Stomach (tissue), 9 donors: ENCODE data around the gene RAC3. TPM values are rescaled to one million over a fixed set of nuclear protein-coding genes. Genes with fewer than 3 reads are reported as not detected.

Source experiments
- DNase-seq, 2 donors: peaks; one replicate each; pipeline versions ENCODE4 v3.0.0 to v3.0.0-alpha.2; 2013 to 2019
- H3K27ac ChIP-seq, 5 donors: fragments of 200-600 bp in 4 of 5; sonication (generic) in 4 of 5; one replicate each; pipeline ENCODE4 v1.5.1; 2013 to 2019; ENCODE audit warnings: mild to moderate bottlenecking in 1 of 5, moderate library complexity in 1 of 5
- H3K27me3 ChIP-seq, 3 donors: fragments of 200-600 bp; sonication (generic); one replicate each; pipeline ENCODE4 v1.5.1; 2017 to 2019; ENCODE audit warnings: mixed run types in 1 of 3
- H3K36me3 ChIP-seq, 4 donors: fragments of 200-600 bp; sonication (generic); 1 replicate in 3 of 4; 2 replicates in 1 of 4; pipeline ENCODE4 v1.5.1; 2016 to 2019
- H3K4me1 ChIP-seq, 4 donors: fragments of 200-600 bp; sonication (generic); one replicate each; pipeline ENCODE4 v1.5.1; 2016 to 2019
- H3K4me3 ChIP-seq, 4 donors: fragments of 200-600 bp; sonication (generic) in 3 of 4; one replicate each; pipeline ENCODE4 v1.5.1; 2016 to 2019; ENCODE audit warnings: mild to moderate bottlenecking in 1 of 4
- H3K9me3 ChIP-seq, 4 donors: fragments of 200-600 bp; sonication (generic); one replicate each; pipeline ENCODE4 v1.5.1; 2016 to 2019
- EP300 ChIP-seq: sonication (generic); formaldehyde crosslinking; IDR thresholded peaks from one replicate; pipeline ENCODE4 v1.6.1; 2017; ENCODE audit warnings: antibody characterized with exemption
- POLR2A ChIP-seq, 4 donors: fragments of 450-650 bp; IDR thresholded peaks; one replicate each; pipeline ENCODE4 v1.6.1; 2016; ENCODE audit warnings: antibody characterized with exemption in 4 of 4, control low read depth in 2 of 4, mild to moderate bottlenecking in 1 of 4, moderate library complexity in 1 of 4
- POLR2AphosphoS5 ChIP-seq, 3 donors: sonication (generic); formaldehyde crosslinking; IDR thresholded peaks; one replicate each; pipeline ENCODE4 v1.6.1; 2016; ENCODE audit warnings: antibody characterized with exemption in 3 of 3
- WGBS, 5 donors: extraction: QIAGEN DNeasy Blood & Tissue Kit in 3 of 5; methylation state at CpG; one replicate each; pipeline versions ENCODE4 v1.1.5 to v1.1.7; 2013 to 2018; 5-methylcytosine and 5-hydroxymethylcytosine counted together
- intact Hi-C: fragments of 100-400 bp; cut with DNase I; formaldehyde crosslinking; loops from one replicate; pipeline ENCODE4 v1.15.1; 2023; ENCODE audit warnings: low total_unique reads
- polyA plus RNA-seq, 3 donors: library from polyadenylated mRNA; stranded (reverse); fragments of 200-250 nt; gene quantifications; one replicate each; pipeline ENCODE4 v1.2.3, GENCODE V29; 2013
- total RNA-seq, 5 donors: library from RNA; depleted of rRNA; stranded (reverse); fragments of >200 nt; gene quantifications; one replicate each; pipeline versions ENCODE4 v1.1.0 to v1.2.3, GENCODE V29; 2014 to 2016
- TF ChIP-seq, protein P1 (sequence below), 7 experiments: fragments of 450-650 bp in 4 of 7; fragments of 200-600 bp in 3 of 7; sonication (generic) in 3 of 7; IDR thresholded peaks; one replicate each; pipeline ENCODE4 v1.5.1; 2016 to 2019; ENCODE audit warnings: antibody characterized with exemption in 7 of 7, control low read depth in 2 of 7, mild to moderate bottlenecking in 1 of 7
- donor health status: healthy with polysubstance abuse.
- donor health status: Bipolar disorder and iron deficiency.
- donor health status: healthy.

RAC3 gene
- total and polyA plus RNA-seq, 8 donors: 1.2 to 24.8 (median 11.6) TPM; not detected in 1

DNA sequence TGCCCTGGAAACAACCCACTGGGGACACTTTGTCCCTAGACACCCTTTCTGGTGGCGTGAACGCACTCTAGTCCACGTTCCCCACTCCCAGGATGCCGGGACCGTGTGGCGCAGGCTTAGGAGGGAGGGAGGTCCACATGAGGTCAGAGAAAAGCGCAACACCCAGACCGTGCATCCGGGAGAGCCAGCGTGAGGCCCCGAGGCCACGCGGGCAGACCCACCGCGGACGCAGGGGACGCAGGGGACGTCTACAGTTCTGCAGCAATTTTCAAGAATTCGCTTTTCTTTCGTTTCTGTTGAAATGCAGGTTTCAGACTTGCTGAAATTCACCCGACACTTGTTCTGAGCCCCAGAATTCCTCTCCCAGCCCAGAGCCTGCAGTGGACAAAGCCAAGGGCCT is 15.4 kb downstream of the RAC3 start:
- DNase-seq: no peak
- H3K36me3 ChIP-seq: peaks cover 3 to 40% (median 35%) of the 10 kb centered on the region in 4 donors
- 89 to 93% (median 92%) methylated on average over 16 to 21 of the region's 21 CpGs for WGBS, 5 donors
- H3K27ac ChIP-seq: no peak overlapping the region
- intact Hi-C loops: no loop called here
- H3K27me3 ChIP-seq: no peaks in the 10 kb centered on the region
- no peaks in the 10 kb centered on the region for H3K9me3 ChIP-seq
- TF ChIP-seq POLR2A (IDR thresholded peaks at IDR 0.05) (no peak), POLR2AphosphoS5 (IDR thresholded peaks at IDR 0.05) (no peak), EP300 (no peak)
- TF ChIP-seq, protein P1, sequence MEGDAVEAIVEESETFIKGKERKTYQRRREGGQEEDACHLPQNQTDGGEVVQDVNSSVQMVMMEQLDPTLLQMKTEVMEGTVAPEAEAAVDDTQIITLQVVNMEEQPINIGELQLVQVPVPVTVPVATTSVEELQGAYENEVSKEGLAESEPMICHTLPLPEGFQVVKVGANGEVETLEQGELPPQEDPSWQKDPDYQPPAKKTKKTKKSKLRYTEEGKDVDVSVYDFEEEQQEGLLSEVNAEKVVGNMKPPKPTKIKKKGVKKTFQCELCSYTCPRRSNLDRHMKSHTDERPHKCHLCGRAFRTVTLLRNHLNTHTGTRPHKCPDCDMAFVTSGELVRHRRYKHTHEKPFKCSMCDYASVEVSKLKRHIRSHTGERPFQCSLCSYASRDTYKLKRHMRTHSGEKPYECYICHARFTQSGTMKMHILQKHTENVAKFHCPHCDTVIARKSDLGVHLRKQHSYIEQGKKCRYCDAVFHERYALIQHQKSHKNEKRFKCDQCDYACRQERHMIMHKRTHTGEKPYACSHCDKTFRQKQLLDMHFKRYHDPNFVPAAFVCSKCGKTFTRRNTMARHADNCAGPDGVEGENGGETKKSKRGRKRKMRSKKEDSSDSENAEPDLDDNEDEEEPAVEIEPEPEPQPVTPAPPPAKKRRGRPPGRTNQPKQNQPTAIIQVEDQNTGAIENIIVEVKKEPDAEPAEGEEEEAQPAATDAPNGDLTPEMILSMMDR (IDR thresholded peaks at IDR 0.05): no peak
- H3K4me3 ChIP-seq: no peak overlapping the region
- peaks cover 10 to 28% (median 22%) of the 10 kb centered on the region in 4 donors for H3K4me1 ChIP-seq

DNA sequence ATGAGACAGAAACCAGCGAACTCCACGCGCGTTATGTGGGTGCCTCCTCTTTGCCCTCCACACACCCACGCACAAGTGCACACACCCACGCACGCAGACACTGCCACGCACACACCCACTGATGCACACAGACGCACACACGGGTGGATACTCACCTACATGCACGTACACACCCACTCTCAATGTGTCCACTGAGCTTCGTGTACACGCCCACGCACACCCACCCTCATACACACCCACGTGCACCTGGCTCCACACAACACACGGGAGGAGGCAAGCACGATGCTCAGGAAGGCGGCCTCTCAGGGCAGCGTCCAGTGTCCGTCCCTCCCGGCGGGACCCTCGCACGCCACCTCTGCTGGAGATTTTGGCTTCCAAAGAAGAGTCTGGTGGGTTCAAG is 15.9 kb downstream of the RAC3 start:
- no peak overlapping the region for H3K4me3 ChIP-seq
- TF ChIP-seq POLR2A (IDR thresholded peaks at IDR 0.05): no peak
- TF ChIP-seq, protein P1 (IDR thresholded peaks at IDR 0.05): no peak
- no peak for DNase-seq
- no peak overlapping the region for H3K27ac ChIP-seq
- intact Hi-C loops: no loop called here
- peaks cover 3 to 40% (median 35%) of the 10 kb centered on the region in 4 donors for H3K36me3 ChIP-seq
- H3K4me1 ChIP-seq: peaks cover 12 to 31% (median 25%) of the 10 kb centered on the region in 4 donors
- WGBS, 5 donors: 84 to 94% (median 90%) methylated on average over 20 to 24 of the region's 24 CpGs
- H3K9me3 ChIP-seq: no peaks in the 10 kb centered on the region
- no peaks in the 10 kb centered on the region for H3K27me3 ChIP-seq

DNA sequence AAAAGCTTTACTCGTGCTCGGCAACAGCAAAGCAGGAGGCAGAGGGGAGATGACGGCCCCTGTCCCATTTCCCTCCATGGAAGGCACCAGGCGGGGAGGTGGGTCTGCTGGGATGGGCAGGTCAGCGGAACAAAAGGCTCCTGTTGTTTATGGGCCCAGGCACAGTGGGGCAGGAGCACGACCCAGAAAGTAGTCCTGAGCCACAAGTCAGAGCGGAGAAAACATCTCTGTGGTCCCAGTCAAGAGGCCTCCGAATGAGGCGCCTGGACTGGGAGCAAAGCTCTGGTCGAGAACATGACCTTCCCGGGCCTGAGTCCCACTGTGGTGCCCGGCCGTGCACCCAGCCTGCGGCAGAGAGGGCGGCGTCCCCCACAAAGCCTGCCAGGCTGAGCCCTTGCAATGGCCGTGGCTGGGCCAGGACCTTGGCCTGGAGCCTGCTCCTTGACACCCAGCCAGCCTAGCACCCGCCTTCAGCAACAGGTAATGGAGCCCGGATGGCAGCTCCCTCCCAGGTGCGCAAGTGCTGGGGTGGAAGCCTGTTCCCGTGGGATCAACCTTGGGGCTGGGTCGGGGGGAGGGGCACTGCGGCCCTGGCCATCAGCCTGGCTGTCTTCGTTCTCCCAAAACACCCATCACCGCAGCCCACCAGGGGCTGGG is 16.6 kb downstream of the RAC3 start:
- H3K4me1 ChIP-seq: peaks cover 18 to 38% (median 32%) of the 10 kb centered on the region in 4 donors
- peaks cover 3 to 40% (median 35%) of the 10 kb centered on the region in 4 donors for H3K36me3 ChIP-seq
- H3K4me3 ChIP-seq: no peak overlapping the region
- WGBS, 5 donors: 86 to 91% (median 87%) methylated on average over 18 to 25 of the region's 25 CpGs
- no peak overlapping the region for H3K27ac ChIP-seq
- no peaks in the 10 kb centered on the region for H3K9me3 ChIP-seq
- no peak for TF ChIP-seq POLR2A (IDR thresholded peaks at IDR 0.05)
- no peak for TF ChIP-seq EP300
- no peak for TF ChIP-seq POLR2AphosphoS5 (IDR thresholded peaks at IDR 0.05)
- TF ChIP-seq, protein P1 (IDR thresholded peaks at IDR 0.05): no peak
- no peaks in the 10 kb centered on the region for H3K27me3 ChIP-seq
- intact Hi-C loops: no loop called here
- DNase-seq: no peak

DNA sequence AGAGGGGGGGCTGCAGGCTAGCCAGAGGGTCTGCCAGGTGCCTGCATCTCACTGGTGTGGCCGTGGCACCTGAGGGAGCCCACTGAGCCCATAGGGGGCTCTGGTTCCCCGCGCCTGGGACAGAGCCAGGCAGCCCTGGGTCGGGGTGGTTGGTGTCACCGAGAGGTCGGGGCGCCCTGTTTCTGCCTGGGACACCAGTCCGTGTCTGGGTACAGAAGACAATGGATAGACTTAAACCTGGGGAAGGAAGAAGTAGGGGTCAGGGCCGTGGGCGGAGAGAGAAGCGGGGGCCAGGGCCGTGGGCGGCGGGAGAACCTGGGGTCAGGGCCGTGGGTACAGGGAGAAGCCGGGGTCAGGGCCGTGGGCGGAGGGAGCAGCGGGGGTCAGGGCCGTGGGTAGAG is 17.1 kb downstream of the RAC3 start:
- intact Hi-C loops: no loop called here

DNA sequence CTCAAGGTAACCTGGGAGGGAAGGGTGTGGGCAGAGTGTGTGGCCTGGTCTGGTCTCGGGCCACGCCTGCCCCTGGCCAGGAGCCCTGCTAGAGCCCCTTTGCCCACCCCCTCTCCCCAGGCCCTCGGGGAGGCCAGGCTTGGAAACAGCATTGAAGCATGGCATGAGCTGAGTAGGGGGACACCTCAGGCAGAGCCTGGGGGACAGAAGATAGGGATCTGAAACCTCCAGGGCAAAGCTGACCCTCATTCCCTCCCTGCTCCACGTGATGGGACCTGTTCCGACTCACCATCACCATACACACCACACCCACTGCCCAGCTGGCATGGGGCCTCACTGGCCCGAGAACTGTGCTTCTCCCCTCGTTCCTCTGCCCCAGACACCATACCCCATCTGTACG is 17.6 kb downstream of the RAC3 start:
- DNase-seq: no peak
- Histone ChIP-seq H3K27me3 (no peaks in the 10 kb centered on the region), H3K9me3 (no peaks in the 10 kb centered on the region), H3K27ac (no peak overlapping the region), H3K36me3 (peaks cover 3 to 50% (median 43%) of the 10 kb centered on the region in 4 donors), H3K4me1 (peaks cover 28 to 48% (median 42%) of the 10 kb centered on the region in 4 donors), H3K4me3 (no peak overlapping the region)
- WGBS, 5 donors: 74 to 86% (median 83%) methylated on average over 5 to 8 of the region's 8 CpGs
- intact Hi-C loops: no loop called here
- TF ChIP-seq, protein P1 (IDR thresholded peaks at IDR 0.05): no peak
- TF ChIP-seq POLR2AphosphoS5 (IDR thresholded peaks at IDR 0.05): no peak
- no peak for TF ChIP-seq POLR2A (IDR thresholded peaks at IDR 0.05)
- no peak for TF ChIP-seq EP300

More for the DNA sequence above, 17.1 kb downstream of the RAC3 start:
- Histone ChIP-seq H3K36me3 (peaks cover 3 to 45% (median 38%) of the 10 kb centered on the region in 4 donors), H3K27ac (no peak overlapping the region), H3K27me3 (no peaks in the 10 kb centered on the region), H3K4me1 (peaks cover 23 to 43% (median 37%) of the 10 kb centered on the region in 4 donors), H3K4me3 (no peak overlapping the region), H3K9me3 (no peaks in the 10 kb centered on the region)
- TF ChIP-seq POLR2AphosphoS5 (IDR thresholded peaks at IDR 0.05): no peak
- no peak for TF ChIP-seq POLR2A (IDR thresholded peaks at IDR 0.05)
- no peak for DNase-seq
- WGBS, 5 donors: 87 to 94% (median 88%) methylated on average over 18 to 20 of the region's 20 CpGs
